ENCODE results near the gene SMARCD1. TPM values are rescaled to one million over a fixed set of nuclear protein-coding genes. Genes with fewer than 3 reads are reported as not detected.

Gene SMARCD1
- total RNA-seq, 1 experiment from 2014 or later: 84.9 TPM

GRCh38 chr12:50111395-50111692 lies 26.2 kb downstream of the SMARCD1 start:
- no peak for TF ChIP-seq POLR2AphosphoS5 (IDR thresholded peaks at IDR 0.05; ENCODE audit: low read depth, low read length)
- no peak for TF ChIP-seq CTCF (IDR thresholded peaks at IDR 0.05)
- TF ChIP-seq TCF7L2 (IDR thresholded peaks at IDR 0.05; ENCODE audit: low read depth, low read length): no peak
- TF ChIP-seq SIN3A (IDR thresholded peaks at IDR 0.05; ENCODE audit: borderline replicate concordance, insufficient read depth, low read depth, low read length): no peak
- no peak for TF ChIP-seq REST (IDR thresholded peaks at IDR 0.05; ENCODE audit: insufficient read depth in 1 of 2, low read depth in 2 of 2, low read length in 1 of 2)
- in situ Hi-C loops (cut with HindIII; ENCODE audit: low pct_unique_long_range_greater_than_20kb, low sequenced_read_pairs): no loop called here
- ChIA-PET POLR2A (interaction anchor here (0.6 to 0.7 kb wide), 2 partner anchors 221 to 614 kb away, joined by 3 to 7 read pairs; no protein-coding TSS in a partner anchor), CTCF (interaction anchor here (0.6 to 2.6 kb wide), 12 partner anchors 10 to 1275 kb away, joined by 3 to 15 read pairs (median 4); partner anchors contain the start of genes CERS5 and SMARCD1)
- peak overlapping the region; percentile 65; the same call in 1 of the 2 replicates for H3K27ac ChIP-seq (ENCODE audit: low read length)
- peak; percentile 3 for ATAC-seq
- peaks cover 15% of the 10 kb centered on the region for H3K4me1 ChIP-seq (ENCODE audit: control insufficient read depth, insufficient read depth, low read length)
- no peaks in the 10 kb centered on the region for H3K36me3 ChIP-seq (ENCODE audit: control insufficient read depth, insufficient read depth, low read length)
- intact Hi-C loops (cut with micrococcal nuclease; ENCODE audit: unreplicated experiment): loop anchor here (5.0 kb wide), 1 partner anchor 56 kb away; the partner anchor contains the start of gene CERS5
- no TSS peak for BruUV-seq (replicated peaks)
- H3K9me3 ChIP-seq (ENCODE audit: control insufficient read depth, insufficient read depth, low read depth, low read length): no peaks in the 10 kb centered on the region
- no peaks in the 10 kb centered on the region for H3K27me3 ChIP-seq (ENCODE audit: control insufficient read depth, insufficient read depth, low read length)
- H3K4me3 ChIP-seq (ENCODE audit: low read depth in 2 of 2, low read length in 2 of 2): peak overlapping the region; percentile 11 to 40; a peak in 3 of 4 replicates
- DNase-seq (ENCODE audit: low read depth, low spot score): no peak

GRCh38 chr12:50111693-50112455 lies 26.7 kb downstream of the SMARCD1 start, which contains the start of gene COX14:
TSS of gene COX14 (plus strand) at chr12:50112236. CDS start at chr12:50120044, 7,808 bp downstream.
- ATAC-seq (peak; percentile 94), DNase-seq (ENCODE audit: low read depth, low spot score) (peak; percentile 99)
- intact Hi-C loops (cut with micrococcal nuclease; ENCODE audit: unreplicated experiment) (loop anchor here (5.0 kb wide), 1 partner anchor 55 kb away; the partner anchor contains the start of gene CERS5), in situ Hi-C loops (cut with HindIII; ENCODE audit: low pct_unique_long_range_greater_than_20kb, low sequenced_read_pairs) (no loop called here)
- POLR2A ChIA-PET: interaction anchor here (0.5 to 0.7 kb wide), 5 partner anchors 12 to 774 kb away, joined by 3 to 7 read pairs (median 3); no protein-coding TSS in a partner anchor
- Histone ChIP-seq H3K4me3 (ENCODE audit: low read depth in 2 of 2, low read length in 2 of 2) (peak within 1 kb of the TSS; percentile 64 to 99), H3K9me3 (ENCODE audit: control insufficient read depth, insufficient read depth, low read depth, low read length) (no peaks in the 10 kb centered on the region), H3K36me3 (ENCODE audit: control insufficient read depth, insufficient read depth, low read length) (no peaks in the 10 kb centered on the region), H3K27me3 (ENCODE audit: control insufficient read depth, insufficient read depth, low read length) (no peaks in the 10 kb centered on the region), H3K27ac (ENCODE audit: low read length) (peak within 1 kb of the TSS; percentile 71), H3K4me1 (ENCODE audit: control insufficient read depth, insufficient read depth, low read length) (peaks cover 15% of the 10 kb centered on the region)
- TF ChIP-seq REST (IDR thresholded peaks at IDR 0.05; ENCODE audit: insufficient read depth in 1 of 2, low read depth in 2 of 2, low read length in 1 of 2) (0 out of 4 replicates have a peak, but pooled peaks of 1 of the 2 experiments have one; percentile 10), POLR2AphosphoS5 (IDR thresholded peaks at IDR 0.05; ENCODE audit: low read depth, low read length) (peak; percentile 88), SIN3A (IDR thresholded peaks at IDR 0.05; ENCODE audit: borderline replicate concordance, insufficient read depth, low read depth, low read length) (peak; percentile 90), CTCF (IDR thresholded peaks at IDR 0.05) (peak; percentile 99), TCF7L2 (IDR thresholded peaks at IDR 0.05; ENCODE audit: low read depth, low read length) (peak; percentile 88)
- BruUV-seq (replicated peaks): no TSS peak
- CTCF ChIA-PET: interaction anchor here (0.5 to 2.6 kb wide), 16 partner anchors 11 to 407 kb away, joined by 3 to 15 read pairs (median 5); partner anchors contain the start of genes CERS5 and SMARCD1

Data from Panc1 (cell line).